SK-N-SH (cell line): ENCODE results near the gene PDE6A. TPM values are rescaled to one million over a fixed set of nuclear protein-coding genes. Genes with fewer than 3 reads are reported as not detected.

Source experiments
- CTCF ChIA-PET: fragments of 300-600, 350-600 bp; formaldehyde crosslinking; extraction: SDS; loops from one replicate; lab custom pipeline; 2021; lab: Yijun Ruan, JAX
- POLR2A ChIA-PET: fragments of 350-600 bp; sonication (Branson Sonifier 250); formaldehyde crosslinking; extraction: SDS; loops from one replicate; lab custom pipeline; 2020; ENCODE audit warnings: antibody characterized with exemption, inconsistent platforms; lab: Yijun Ruan, JAX
- DNase-seq: peaks from one replicate; pipeline ENCODE4 v3.0.0; 2012
- H2AFZ ChIP-seq: fragments of 200-600 bp; sonication (generic); 2 replicates; pipeline ENCODE4 v1.8.1; 2016; ENCODE audit warnings: antibody characterized with exemption, mild to moderate bottlenecking, low read depth
- H3F3A ChIP-seq: fragments of 200-600 bp; sonication (generic); replicated peaks from 2 replicates; pipeline ENCODE3; 2016; ENCODE audit warnings: antibody characterized with exemption, mild to moderate bottlenecking; ENCODE audit not compliant: insufficient read depth
- H3K27ac ChIP-seq, 2 experiments: fragments of 200-500 bp in 1 of 2; fragments of 200-600 bp in 1 of 2; sonication (Bioruptor generic) in 1 of 2; sonication (generic), shearing (Covaris generic) in 1 of 2; 2 replicates each; pipeline versions ENCODE4 v1.5.1 to v1.6.1; 2014 to 2016; ENCODE audit warnings: low read depth in 2 of 2, inconsistent platforms in 1 of 2, low read length in 1 of 2, mild to moderate bottlenecking in 1 of 2, mixed read lengths in 1 of 2
- H3K27me3 ChIP-seq: fragments of 200-600 bp; sonication (generic), shearing (Covaris generic); 2 replicates; pipeline ENCODE4 v1.6.1; 2016; ENCODE audit warnings: mixed run types; ENCODE audit not compliant: insufficient read depth
- H3K36me3 ChIP-seq, 2 experiments: fragments of 200-500 bp in 1 of 2; fragments of 200-600 bp in 1 of 2; sonication (Bioruptor generic) in 1 of 2; sonication (generic) in 1 of 2; replicated peaks in 1 of 2; 2 replicates each; pipeline versions ENCODE3 to v1.5.1; 2014 to 2016; ENCODE audit warnings: low read length in 1 of 2, mild to moderate bottlenecking in 1 of 2; ENCODE audit not compliant: insufficient read depth in 2 of 2, control insufficient read depth in 1 of 2
- H3K4me1 ChIP-seq, 2 experiments: fragments of 200-500 bp in 1 of 2; fragments of 200-600 bp in 1 of 2; sonication (Bioruptor generic) in 1 of 2; sonication (generic), shearing (Covaris generic) in 1 of 2; 2 replicates each; pipeline versions ENCODE4 v1.5.1 to v1.6.1; 2014 to 2016; ENCODE audit warnings: low read depth in 1 of 2, low read length in 1 of 2, mixed run types in 1 of 2; ENCODE audit not compliant: insufficient read depth in 2 of 2, control insufficient read depth in 1 of 2
- H3K4me2 ChIP-seq: fragments of 200-600 bp; sonication (generic), shearing (Covaris generic); 2 replicates; pipeline ENCODE4 v1.6.1; 2017; ENCODE audit warnings: mixed run types
- H3K4me3 ChIP-seq, 2 experiments: fragments of 200-500 bp in 1 of 2; fragments of 200-600 bp in 1 of 2; sonication (Bioruptor generic) in 1 of 2; sonication (generic), shearing (Covaris generic) in 1 of 2; 2 replicates each; pipeline versions ENCODE4 v1.5.1 to v1.8.1; 2014 to 2016; ENCODE audit warnings: low read depth in 2 of 2, inconsistent platforms in 1 of 2, low read length in 1 of 2, mild to moderate bottlenecking in 1 of 2, mixed read lengths in 1 of 2, moderate library complexity in 1 of 2
- H3K79me2 ChIP-seq: fragments of 200-600 bp; sonication (generic); 2 replicates; pipeline ENCODE4 v1.8.1; 2017; ENCODE audit warnings: mild to moderate bottlenecking; ENCODE audit not compliant: insufficient read depth
- H3K9ac ChIP-seq: fragments of 200-600 bp; sonication (generic); 2 replicates; pipeline ENCODE4 v1.6.1; 2017; ENCODE audit warnings: mixed run types
- H3K9me2 ChIP-seq: fragments of 200-600 bp; sonication (generic); 2 replicates; pipeline ENCODE4 v1.6.1; 2017; ENCODE audit warnings: mixed run types
- H3K9me3 ChIP-seq: fragments of 200-600 bp; sonication (generic); 2 replicates; pipeline ENCODE4 v1.6.1; 2017; ENCODE audit warnings: mixed run types, mild to moderate bottlenecking, moderate library complexity
- H4K20me1 ChIP-seq: fragments of 200-600 bp; sonication (generic); 2 replicates; pipeline ENCODE4 v1.6.1; 2017; ENCODE audit warnings: mild to moderate bottlenecking, mixed run types; ENCODE audit not compliant: insufficient read depth
- ELF1 ChIP-seq: IDR thresholded peaks from 2 replicates; pipeline ENCODE4 v1.4.0; 2012
- EP300 ChIP-seq, 2 experiments: IDR thresholded peaks; 2 replicates each; pipeline versions ENCODE4 v1.4.0 to v1.6.1; 2012; ENCODE audit warnings: borderline replicate concordance in 1 of 2, low read depth in 1 of 2, low read length in 1 of 2
- EZH2phosphoT487 ChIP-seq: fragments of 200-600 bp; sonication (generic); IDR thresholded peaks from 2 replicates; pipeline ENCODE4 v1.6.1; 2017; ENCODE audit warnings: low read depth, mixed run types, mild to moderate bottlenecking, antibody characterized with exemption, moderate library complexity, borderline replicate concordance
- GABPA ChIP-seq: IDR thresholded peaks from 2 replicates; pipeline ENCODE4 v1.4.0; 2012; ENCODE audit warnings: low read depth, mild to moderate bottlenecking
- GATA2 ChIP-seq: sonication (generic); formaldehyde crosslinking; IDR thresholded peaks from 2 replicates; pipeline ENCODE4 v1.5.0; 2020; ENCODE audit warnings: mild to moderate bottlenecking, missing genetic modification reagents
- IRF3 ChIP-seq: fragments of 150-350 bp; IDR thresholded peaks from 2 replicates; pipeline ENCODE4 v1.6.1; 2016; ENCODE audit warnings: mild to moderate bottlenecking, low read depth, low read length
- REST ChIP-seq: IDR thresholded peaks from 2 replicates; pipeline ENCODE4 v1.6.1; 2012; ENCODE audit warnings: mild to moderate bottlenecking, low read depth, low read length, moderate library complexity
- RXRA ChIP-seq: IDR thresholded peaks from 2 replicates; pipeline ENCODE4 v1.4.0; 2012; ENCODE audit warnings: low read depth, mild to moderate bottlenecking, borderline replicate concordance
- TAF1 ChIP-seq: IDR thresholded peaks from 2 replicates; pipeline ENCODE4 v1.6.1; 2012; ENCODE audit warnings: low read depth, mild to moderate bottlenecking, low read length, moderate library complexity, borderline replicate concordance
- WGBS: methylation state at CpG from one replicate; pipeline ENCODE4 v1.1.6; 2017; ENCODE audit warnings: low lambda C conversion rate; 5-methylcytosine and 5-hydroxymethylcytosine counted together
- polyA plus RNA-seq, 3 experiments: library from polyadenylated mRNA; depleted of rRNA; stranded (reverse); fragments of >200 nt; gene quantifications; 2 replicates each; pipeline ENCODE4 v1.2.3, GENCODE V29; 2012
- TF ChIP-seq, protein P1 (sequence below): IDR thresholded peaks from 2 replicates; pipeline ENCODE4; 2012

Gene PDE6A
- polyA plus RNA-seq, 1 of the 3 experiments (the other 2 are of a cell fraction): 0.05 TPM

DNA sequence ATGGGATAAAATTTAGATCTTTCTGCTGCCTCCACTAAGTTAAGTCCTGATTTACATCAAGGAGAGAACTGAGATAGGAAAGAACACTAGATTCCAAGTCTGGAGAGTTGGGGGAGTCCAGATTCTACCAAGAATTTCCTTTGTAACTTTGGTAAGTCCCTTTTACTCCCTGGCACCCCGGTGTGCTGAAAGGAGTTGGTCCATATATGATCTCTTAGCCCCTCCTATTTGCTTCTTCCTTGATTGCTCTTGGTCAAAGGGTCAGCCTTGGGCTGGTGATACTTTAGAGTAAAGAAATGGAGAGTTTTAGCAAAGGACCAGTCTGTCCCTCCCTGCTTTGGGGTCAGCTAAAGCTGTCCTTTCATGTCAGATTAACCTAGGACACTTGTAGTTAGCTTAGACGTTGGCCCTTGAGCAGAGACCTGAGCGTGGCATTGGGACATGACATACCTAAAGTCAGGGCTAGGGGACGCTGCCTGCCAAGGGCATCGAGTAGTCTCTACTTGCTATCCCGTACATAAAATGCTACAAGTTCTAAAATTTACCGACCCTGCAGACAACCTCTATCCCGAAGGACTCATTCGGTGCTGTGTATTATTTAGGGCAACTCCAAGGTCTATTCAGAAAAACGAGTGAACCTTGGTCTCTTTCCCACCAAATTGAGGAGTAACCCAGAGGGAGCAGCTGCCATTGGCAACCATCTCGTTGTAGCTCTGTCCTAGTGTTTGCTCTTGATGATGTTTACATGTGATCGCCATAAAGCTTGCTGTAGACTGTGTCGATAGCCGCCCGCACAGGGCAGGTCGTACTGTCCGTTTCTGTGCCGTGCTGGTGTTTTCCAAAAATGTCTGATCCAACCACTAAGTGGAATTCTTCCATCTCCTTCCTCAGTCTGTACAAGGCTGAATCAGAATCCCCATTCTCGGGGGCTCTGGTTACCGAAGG is 94.4 kb downstream of the PDE6A start (continued):
- TF ChIP-seq EP300 (IDR thresholded peaks at IDR 0.05; ENCODE audit: borderline replicate concordance in 1 of 2, low read depth in 1 of 2, low read length in 1 of 2): no peak

GRCh38 chr5:149849280-149849965 is 95.2 kb downstream of the PDE6A start:
- H3K9me3 ChIP-seq: no peaks in the 10 kb centered on the region
- H2AFZ ChIP-seq: no peak overlapping the region
- H3K27me3 ChIP-seq: no peaks in the 10 kb centered on the region
- no peaks in the 10 kb centered on the region for H3K79me2 ChIP-seq
- no peak for TF ChIP-seq REST
- TF ChIP-seq ELF1: no peak
- TF ChIP-seq IRF3: no peak
- TF ChIP-seq EZH2phosphoT487: no peak
- no peak for TF ChIP-seq GABPA
- TF ChIP-seq RXRA: no peak
- TF ChIP-seq TAF1: no peak
- TF ChIP-seq, protein P1, sequence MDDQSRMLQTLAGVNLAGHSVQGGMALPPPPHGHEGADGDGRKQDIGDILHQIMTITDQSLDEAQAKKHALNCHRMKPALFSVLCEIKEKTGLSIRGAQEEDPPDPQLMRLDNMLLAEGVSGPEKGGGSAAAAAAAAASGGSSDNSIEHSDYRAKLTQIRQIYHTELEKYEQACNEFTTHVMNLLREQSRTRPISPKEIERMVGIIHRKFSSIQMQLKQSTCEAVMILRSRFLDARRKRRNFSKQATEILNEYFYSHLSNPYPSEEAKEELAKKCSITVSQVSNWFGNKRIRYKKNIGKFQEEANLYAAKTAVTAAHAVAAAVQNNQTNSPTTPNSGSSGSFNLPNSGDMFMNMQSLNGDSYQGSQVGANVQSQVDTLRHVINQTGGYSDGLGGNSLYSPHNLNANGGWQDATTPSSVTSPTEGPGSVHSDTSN: no peak
- TF ChIP-seq GATA2 (CRISPR knock-in tag): no peak
- H3K9ac ChIP-seq: no peak overlapping the region
- H3K4me1 ChIP-seq: no peaks in the 10 kb centered on the region; a peak in 1 of 4 replicates
- no peak overlapping the region for H3K27ac ChIP-seq
- no peaks in the 10 kb centered on the region for H3K9me2 ChIP-seq
- no peaks in the 10 kb centered on the region for H3F3A ChIP-seq
- ChIA-PET CTCF (interaction anchor here (1.4 to 18.7 kb wide), 5 partner anchors 16 to 213 kb away, joined by 3 to 460 read pairs (median 10); no protein-coding TSS in a partner anchor), POLR2A (no interaction called here)
- no peak overlapping the region for H3K4me2 ChIP-seq
- no peak for DNase-seq
- WGBS: 91% methylated on average over 8 of the region's 8 CpGs
- H3K4me3 ChIP-seq: no peak overlapping the region
- H4K20me1 ChIP-seq: no peaks in the 10 kb centered on the region
- H3K36me3 ChIP-seq: no peaks in the 10 kb centered on the region
